Activated gamma-delta T cell treated with anti-CD3 and anti-CD28 coated beads, Interleukin-2, amount 50 U/mL, for 16 hours (primary cell): ENCODE data around the gene PKN2.
"Not testable (repeated sequence)": the region's sequence is repeated elsewhere in the genome, so short reads cannot be mapped to it uniquely, and the experiment has no call there.

Source experiments
- DNase-seq: peaks from one replicate; pipeline ENCODE4 v3.0.0-alpha.2; 2020; ENCODE audit warnings: low read depth

PKN2 gene

DNA sequence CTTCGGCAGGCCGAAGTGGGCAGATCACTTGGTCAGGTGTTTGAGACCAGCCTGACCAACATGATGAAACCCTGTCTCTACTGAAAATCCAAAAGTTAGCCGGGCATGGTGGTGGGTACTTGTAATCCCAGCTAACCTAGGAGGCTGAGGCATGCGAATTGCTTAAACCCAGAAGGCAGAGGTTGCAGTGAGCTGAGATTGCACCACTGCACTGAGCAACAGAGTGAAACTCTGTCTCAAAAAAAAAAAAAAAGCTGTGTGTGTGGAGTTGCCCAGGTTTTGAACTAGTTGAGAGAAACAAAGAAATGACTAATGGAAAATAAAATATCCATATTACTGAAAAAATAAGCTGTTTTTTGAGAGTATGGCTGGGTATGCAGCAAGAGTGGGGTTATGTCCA, 107.1 kb downstream of the PKN2 start:
- no peak for DNase-seq

DNA sequence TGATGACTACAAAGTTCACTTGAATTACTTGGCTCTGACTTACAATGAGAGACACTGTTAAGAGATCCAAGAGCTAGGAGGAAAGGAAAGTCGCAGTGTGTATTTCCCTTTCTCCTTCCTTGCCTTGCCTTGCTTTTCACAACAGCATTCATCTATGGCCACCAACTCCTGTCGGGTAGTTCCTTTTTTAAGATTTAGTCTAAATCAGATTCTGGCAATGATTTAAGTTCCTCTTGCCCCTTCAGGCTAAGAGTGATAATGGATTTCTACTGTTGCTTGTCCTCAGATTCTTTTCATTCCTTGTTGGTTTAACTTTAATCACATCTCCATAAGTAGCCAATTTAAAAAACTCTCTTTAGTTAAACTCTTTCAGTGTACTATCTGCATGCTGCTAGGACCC, 115.4 kb downstream of the PKN2 start:
- DNase-seq: no peak

DNA sequence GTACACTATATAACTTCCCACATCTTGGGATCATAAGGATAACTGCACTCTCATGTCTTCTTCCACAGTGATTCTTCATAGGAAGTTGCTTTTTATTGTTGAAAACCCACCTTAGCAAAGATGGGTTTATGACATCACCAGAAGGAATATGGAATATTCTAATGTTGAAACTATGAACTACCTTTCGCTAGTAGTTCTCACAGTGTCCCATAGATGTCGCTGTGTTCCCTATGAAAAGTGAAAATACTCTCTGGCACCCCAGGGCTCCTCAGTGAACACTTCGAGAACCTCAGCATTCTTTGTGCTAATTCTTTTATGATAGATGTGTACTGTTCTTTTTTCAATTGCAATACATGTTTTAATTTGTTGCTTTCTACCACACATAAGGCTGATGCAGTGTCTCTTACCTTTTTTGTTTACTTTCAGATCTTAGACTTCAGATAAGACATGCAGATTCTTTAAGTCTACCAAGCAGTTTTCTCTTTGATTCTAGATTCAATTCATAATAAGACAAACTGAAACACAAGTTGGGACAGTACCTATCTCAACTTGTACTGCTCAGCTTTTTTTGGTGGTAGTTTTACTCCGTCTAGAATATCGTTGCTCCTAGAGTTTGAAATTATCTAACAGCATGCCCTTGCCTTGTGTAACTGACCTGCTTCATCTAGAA, 116.4 kb downstream of the PKN2 start:
- DNase-seq: peak; percentile 4

DNA sequence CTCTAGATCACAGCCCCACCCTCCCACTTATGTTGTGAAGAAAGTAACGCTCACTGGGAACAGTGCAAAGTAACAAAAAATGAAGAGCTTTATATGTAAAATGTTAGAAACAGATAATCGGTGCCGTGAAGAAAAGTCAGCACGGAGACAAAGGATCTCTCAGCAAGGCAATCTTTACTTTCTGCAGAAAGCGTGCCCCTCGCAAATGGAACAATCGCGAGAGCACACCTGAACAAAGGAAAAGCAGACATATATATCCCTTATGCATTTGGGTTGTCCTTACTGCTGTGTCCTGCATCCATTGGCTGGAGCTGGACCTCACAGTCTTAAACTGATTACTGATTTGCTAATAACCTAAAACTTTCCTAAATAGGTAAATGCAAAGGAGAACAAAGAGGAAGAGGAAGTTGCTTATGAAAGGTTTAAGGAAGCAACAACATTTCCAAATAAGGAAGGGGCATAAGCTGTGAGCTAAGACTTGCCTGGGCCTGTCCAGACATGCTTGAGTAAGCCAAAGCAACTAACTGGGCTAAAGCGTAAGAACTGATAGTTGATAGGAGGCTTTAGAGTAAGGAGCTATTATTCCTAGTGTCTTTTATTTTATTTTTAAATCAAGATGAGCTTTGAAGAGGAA, 117.6 kb downstream of the PKN2 start:
- no peak for DNase-seq

DNA sequence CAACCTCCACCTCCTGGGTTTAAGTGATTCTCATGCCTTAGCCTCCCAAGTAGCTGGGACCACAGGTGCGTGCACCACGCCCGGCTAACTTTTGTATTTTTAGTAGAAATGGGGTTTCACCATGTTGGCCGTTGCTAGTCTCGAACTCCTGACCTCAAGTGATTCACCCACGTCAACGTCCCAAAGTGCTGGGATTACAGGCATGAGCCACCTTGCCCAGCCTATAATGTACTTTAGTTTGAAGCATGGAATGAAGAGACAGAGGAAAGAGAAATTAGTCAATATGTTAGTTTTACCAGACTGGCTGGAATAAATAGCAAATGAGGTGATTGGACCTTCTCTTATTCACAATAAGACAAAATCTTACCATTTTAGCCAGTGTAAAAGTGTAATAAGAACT, 118.3 kb downstream of the PKN2 start:
- DNase-seq: no peak

DNA sequence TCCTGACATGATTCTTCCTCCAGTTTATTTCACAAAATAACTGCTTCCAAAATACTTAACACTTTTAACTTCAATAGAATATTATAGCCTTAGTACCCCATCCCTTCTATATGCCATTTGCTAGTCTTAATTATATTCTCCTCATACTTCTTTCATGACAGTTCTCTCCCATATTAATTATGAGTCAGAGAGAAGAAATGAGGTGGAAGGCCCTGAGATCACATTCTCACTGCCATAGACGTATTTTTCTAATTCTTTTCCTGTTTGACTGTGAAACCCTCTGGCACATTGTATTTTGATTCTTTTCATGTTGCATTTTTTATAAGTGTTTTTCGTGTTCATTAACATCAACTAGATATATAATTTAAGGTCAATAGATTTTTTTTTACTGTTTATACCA, 118.9 kb downstream of the PKN2 start:
- no peak for DNase-seq

DNA sequence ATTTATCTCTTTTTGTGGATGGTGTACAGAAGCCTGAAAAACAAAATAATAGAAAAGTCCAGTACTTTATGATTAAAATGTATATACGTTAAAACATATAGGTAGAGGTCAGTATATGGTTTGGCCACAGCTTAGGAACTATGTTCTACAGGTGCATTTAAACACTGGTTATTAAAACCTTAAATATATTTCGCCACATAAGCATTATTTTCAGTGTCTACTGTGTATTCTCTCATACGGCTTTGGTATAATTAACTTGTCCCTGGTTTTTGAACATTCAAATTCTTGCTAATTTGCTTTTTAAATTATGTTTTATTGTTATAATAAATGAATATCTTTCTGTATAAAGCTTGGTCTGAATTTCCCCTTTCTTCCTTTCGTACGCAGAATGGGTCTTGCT, 119.4 kb downstream of the PKN2 start:
- DNase-seq: no peak

DNA sequence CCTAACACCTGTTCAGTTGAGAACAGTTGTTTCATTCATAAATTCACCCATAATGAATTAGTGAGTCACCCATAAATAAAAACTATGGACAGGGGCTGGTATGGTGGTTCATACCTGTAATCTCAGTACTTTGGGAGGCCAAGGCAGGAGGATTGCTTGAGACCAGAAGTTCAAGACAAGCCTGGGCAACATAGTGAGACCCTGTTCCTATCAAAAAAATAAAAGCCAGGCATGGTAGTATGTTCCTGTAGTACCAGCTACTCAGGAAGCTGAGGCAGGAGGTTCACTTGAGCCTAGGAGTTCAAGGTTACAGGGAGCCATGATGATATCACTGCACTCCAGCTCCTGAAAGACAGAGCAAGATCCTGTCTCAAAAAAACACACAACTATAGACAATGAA, 128.3 kb downstream of the PKN2 start:
- DNase-seq: no peak

DNA sequence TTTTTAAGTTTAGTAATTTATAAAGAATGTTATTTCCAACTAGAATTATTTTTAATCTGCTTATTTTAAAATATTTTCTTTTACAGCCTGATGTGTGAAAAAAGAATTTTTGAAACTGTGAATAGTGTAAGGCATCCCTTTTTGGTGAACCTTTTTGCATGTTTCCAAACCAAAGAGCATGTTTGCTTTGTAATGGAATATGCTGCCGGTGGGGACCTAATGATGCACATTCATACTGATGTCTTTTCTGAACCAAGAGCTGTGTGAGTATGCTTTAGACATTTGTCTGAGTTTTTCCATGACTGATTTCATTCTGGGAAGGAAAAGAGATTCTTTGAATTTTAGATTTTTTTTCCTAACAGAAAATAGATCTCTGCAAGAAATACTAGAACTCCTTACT, 129.4 kb downstream of the PKN2 start:
- no peak for DNase-seq

DNA sequence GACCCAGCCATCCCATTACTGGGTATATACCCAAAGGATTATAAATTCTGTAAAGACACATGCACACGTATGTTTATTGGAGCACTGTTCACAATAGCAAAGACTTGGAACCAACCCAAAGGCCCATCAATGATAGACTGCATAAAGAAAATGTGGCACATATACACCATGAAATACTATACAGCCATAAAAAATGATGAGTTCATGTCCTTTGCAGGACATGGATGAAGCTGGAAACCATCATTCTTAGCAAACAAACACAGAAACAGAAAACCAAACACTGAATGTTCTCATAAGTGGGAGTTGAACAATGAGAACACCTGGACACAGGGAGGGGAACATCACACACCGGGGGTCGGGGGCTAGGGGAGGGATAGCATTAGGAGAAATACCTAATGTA, 135.6 kb downstream of the PKN2 start:
- DNase-seq: not testable (repeated sequence)

DNA sequence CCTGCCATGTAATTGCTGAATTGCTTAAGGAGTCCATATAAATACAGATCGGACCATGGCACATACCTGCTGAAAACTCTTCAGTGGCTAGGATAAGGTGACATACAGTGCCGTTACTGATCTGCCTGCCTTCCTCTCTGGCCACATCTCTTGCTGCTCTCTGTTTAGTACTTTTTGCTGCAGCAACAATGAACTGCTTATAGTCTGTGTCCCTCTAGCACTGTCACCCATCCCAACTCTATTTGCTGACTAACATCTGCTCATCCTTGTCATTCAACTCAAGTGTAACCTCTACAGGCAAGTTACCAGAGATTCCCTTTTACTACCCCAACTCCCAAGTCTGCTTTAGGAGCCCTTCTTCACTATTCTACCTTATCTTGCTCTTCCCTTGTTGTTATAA, 141.6 kb downstream of the PKN2 start:
- no peak for DNase-seq

DNA sequence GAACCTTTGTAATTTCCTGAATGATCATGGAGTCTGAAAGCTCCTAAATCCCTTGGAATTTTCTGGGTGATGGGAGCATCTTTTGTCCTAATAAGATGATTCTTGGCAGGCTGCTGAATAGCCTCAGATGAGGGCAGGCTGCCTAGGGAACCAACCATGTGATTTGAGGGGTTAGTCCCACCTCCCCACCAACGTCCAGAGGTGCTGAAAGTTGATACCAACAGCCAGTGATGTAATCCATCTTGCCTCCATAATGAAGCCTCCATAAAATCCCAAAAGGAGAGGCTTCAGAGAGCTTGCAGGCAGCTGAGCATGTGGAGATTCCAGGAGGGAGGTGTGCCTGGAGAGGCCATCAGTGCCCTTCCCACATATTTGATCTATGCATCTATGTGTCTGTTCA, 163.6 kb downstream of the PKN2 start:
- no peak for DNase-seq

DNA sequence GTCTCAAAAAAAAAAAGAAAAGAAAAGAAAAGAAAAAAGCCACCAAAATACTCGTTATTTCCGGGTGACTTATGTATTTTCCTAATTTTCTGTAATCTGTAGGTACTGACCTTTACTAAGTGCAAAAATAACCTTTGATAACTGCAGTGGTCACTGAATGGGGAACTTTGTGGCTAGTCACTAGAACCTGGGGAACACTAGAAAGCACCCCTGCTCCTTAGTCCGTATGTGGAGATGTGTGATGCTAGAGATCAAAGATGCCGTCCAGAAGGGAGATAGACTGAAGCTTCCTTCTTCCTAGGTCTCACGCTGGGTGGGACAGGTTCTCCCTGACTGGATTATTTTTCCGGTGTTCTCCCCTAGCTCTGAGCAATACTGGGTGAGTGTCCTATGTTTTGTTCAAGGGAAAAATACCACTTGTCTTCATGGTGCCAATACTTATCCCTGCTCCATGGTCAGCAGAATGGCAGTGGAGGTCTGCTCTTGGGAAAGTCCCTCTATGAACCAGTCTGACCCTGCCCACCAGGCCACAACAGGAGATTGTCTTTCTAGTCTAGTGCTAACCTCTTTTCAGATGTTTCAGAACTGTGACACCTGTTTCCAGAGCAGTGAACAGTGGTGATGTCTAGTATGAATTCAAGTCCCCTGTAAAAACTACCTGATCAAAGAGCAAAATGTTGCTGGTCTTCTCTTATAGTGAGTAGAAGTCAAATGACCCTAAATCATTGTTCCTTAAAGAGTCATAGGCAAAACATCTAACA, 167.4 kb downstream of the PKN2 start:
- DNase-seq: no peak

DNA sequence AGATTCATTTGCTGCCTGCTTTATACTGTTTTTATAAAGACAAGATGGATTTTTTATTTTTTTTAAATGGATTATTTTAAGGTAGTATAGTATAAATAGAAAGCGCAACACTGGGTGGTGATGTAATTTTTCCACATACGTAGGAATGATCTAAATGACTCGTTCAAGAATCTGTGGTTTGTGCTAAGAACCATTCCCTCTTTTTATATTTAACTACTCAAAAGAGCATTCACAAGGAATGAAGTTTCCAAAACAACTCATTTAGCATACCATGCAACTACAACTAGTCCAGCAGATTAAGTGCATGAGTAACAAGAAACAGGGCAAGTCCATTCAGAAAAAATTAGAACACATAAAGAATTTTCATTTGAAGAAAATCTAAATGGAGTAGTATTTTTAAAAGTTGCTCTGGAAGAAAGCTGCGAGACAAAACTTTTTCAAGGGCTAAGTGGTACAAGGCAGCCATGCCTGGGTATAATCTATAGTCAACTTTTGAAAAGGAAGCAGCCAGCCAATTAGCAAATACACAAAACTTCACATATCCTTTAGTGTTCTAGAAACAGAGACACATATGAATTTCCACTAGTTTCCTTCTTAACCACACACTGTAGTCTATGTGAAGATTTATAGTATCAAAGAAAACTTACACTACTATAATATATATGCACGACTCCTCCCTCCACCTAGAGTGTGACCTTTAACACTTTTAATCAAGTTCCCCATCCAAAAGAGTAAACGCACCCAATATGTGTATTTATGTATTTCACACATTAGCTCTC, 183.9 kb downstream of the PKN2 start:
- DNase-seq: no peak

DNA sequence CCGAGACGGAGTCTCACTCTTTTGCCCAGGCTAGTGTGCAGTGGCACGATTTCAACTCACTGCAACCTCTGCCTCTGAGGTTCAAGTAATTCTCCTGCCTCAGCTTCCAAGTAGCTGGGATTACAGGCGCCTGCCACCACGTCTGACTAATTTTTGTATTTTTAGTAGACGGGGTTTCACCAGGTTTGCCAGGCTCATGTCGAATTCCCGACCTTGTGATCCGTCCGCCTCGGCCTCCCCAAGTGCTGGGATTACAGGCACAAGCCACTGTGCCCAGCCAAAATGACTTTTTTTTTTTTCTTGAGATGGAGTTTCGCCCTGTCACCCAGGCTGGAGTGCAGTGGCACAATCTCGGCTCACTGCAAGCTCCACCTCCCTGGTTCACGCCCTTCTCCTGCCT, 185.6 kb downstream of the PKN2 start:
- not testable (repeated sequence) for DNase-seq

DNA sequence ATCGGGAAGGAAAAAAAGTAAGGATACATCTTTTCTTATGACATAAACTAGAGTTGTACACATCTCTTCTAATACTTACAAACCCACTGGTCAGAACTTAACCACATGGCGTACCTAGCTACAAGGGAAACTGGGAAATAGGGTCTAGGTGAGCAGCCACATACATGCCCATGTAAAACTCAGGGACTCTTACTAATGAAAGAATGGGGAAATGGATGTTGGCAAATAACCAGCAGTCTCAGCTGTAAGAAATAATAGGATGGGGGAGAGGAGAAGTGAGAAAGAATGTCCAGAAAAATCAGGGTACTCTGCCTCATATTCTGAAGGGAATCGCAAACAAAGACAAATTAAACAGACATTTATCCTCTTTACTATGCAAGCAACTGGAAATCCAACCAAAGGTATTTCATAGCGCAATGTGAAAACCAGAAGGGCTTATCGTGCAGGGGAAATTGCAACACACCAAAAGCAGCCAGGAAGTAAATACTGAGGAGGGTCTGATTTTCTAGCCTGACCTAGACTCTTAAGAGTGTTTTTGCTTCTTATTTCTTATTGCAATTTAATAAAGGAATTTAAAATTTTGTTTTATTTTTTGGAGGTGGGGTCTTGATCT, 189.8 kb downstream of the PKN2 start:
- DNase-seq: no peak

DNA sequence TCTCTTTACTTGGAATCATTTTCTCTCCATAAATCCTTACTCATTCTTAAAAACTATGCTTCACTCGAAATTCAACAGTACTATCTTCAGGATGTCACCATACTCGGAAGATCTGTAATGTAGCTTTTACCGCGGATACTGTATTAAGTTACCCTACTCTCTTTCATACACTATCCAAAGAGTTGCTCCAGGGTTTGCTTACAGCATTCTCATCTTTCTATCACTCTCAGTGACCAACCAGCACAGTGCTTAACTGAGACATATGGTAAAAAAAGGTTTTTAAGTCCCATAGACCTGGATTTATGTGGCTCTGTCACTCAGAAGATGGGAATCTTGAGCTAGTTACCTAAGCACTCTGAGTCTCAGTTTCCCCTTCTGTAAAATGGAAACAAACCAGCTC, 191.5 kb downstream of the PKN2 start:
- DNase-seq: no peak

DNA sequence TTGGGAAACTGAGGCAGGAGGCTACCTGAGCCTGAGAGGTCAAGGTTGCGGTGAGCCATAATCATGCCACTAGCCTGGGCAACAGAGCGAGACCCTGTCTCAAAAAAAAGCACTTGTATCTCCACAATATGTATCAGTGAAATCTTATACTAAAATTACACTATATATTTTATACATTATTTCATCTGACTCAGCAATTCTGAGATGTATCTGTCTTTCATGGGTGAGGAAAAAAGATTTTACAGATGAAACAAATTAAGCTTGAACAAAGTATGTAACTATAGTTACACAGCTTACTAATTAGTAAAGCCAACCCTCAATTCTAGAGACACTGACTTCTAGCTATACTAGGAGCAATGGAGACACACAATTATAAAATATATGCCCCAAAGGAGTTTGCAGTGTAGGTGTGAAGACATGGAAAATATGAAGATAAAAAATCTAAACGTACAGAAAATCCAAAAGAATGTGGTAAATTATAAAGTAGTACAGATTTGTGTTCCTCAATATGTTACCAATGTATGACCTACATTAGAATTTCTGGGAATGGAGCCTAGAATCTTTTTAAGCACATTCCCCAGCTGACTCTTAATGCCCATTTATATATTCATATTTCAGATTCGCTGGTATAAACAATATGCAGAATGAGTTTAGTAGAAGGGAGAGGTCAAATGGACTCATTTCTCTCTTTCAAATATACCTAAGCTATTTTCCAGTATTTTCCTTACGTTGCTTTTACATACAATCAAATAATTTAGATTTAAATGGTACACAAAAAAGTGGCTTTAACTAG, 192.7 kb downstream of the PKN2 start:
- no peak for DNase-seq

DNA sequence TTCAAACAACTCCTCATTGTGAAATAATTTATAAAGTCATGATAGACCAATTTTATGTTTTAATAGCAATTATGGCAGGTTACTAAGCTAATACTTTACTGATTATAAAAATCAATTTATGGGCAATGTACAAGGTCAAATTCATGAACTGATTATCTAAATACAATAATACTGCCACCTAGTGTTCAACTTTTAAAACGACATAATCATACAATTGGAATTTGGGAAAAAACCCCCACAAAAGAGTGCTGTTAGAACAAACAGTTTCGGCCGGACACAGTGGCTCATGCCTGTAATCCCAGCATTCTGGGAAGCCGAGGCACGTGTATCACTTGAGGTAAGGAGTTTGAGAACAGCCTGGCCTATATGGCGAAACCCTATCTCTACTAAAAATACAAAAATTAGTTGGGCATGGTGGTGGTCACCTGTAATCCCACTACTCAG, 193.3 kb downstream of the PKN2 start:
- no peak for DNase-seq

DNA sequence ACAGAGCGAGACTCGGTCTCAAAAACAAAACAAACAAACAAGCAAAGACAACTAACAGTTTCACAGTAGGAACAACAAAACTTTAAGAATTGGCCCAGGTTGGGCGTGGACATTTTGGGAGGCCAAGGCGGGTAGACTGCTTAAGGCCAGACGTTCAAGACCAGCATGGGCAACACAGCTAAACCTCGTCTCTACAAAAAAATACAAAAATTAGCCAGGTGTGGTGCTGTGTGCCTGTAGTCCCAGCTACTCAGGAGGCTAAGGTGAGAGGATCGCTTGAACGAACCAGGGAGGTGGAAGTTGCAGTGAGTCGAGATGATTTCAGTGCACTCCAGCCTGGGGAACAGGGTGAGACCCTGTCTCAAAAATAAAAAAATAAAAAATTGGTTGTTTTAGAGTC, 193.8 kb downstream of the PKN2 start:
- DNase-seq: no peak

DNA sequence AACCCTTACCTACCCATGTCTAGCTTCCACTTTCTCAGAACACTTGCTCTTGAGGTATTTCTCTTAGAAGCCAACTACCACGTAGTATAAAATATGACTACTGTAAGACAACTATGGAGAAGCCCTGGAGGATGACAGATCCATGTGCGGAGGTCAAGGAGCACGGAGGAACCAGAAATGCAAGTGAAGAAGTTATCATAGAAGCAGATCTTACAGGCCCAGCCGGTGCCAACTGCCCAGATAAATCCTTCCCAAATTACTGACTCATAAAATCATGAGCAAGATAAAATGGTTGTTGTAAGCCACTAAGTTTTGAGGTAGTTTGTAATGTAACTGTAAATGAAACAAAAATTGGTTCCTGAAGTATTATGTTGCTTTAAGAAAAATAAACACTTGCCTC, 194.7 kb downstream of the PKN2 start:
- DNase-seq: no peak
